ENCODE results near the gene KAT8. TPM values are rescaled to one million over a fixed set of nuclear protein-coding genes. Genes with fewer than 3 reads are reported as not detected.
"Not testable (repeated sequence)": the region's sequence is repeated elsewhere in the genome, so short reads cannot be mapped to it uniquely, and the experiment has no call there.

Gene KAT8
- total RNA-seq, 1 donor from 2014 or later: 76.6 TPM

DNA sequence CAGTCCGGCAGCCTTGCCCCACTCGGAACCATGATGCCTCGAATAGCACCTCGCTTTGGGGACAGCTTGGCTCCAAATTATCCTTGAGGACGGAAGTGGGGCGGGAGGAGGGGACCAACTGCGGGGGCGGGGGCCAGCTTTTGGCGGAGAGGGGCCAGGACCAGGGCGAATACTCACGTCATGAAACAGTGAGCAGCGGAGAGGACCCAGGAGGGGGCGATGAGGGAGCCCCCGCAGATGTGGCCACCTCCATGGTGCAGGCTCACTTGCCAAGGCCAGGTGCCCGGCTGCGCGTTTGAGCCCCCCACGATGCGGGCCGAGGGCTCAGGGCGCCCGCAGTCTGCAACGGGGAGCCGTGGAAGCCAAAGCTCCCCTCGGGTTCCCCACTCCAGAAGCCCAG is 31.4 kb downstream of the KAT8 start:
- H3K27me3 ChIP-seq: no peaks in the 10 kb centered on the region
- no peak overlapping the region for H3K27ac ChIP-seq
- H3K4me1 ChIP-seq: peaks cover 4% of the 10 kb centered on the region
- intact Hi-C loops (cut with DNase I): loop anchor here (10.0 kb wide), 1 partner anchor 64 kb away; the partner anchor contains the start of gene PRSS53
- H3K9me3 ChIP-seq: no peaks in the 10 kb centered on the region
- no peak for TF ChIP-seq POLR2A (IDR thresholded peaks at IDR 0.05)
- TF ChIP-seq POLR2AphosphoS5 (IDR thresholded peaks at IDR 0.05; ENCODE audit: insufficient read depth in 1 of 2, low read depth in 1 of 2): no peak
- TF ChIP-seq, protein P1, sequence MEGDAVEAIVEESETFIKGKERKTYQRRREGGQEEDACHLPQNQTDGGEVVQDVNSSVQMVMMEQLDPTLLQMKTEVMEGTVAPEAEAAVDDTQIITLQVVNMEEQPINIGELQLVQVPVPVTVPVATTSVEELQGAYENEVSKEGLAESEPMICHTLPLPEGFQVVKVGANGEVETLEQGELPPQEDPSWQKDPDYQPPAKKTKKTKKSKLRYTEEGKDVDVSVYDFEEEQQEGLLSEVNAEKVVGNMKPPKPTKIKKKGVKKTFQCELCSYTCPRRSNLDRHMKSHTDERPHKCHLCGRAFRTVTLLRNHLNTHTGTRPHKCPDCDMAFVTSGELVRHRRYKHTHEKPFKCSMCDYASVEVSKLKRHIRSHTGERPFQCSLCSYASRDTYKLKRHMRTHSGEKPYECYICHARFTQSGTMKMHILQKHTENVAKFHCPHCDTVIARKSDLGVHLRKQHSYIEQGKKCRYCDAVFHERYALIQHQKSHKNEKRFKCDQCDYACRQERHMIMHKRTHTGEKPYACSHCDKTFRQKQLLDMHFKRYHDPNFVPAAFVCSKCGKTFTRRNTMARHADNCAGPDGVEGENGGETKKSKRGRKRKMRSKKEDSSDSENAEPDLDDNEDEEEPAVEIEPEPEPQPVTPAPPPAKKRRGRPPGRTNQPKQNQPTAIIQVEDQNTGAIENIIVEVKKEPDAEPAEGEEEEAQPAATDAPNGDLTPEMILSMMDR (IDR thresholded peaks at IDR 0.05): no peak
- no peaks in the 10 kb centered on the region for H3K36me3 ChIP-seq
- DNase-seq (ENCODE audit: extremely low spot score in 2 of 2): no peak
- no peak overlapping the region for H3K4me3 ChIP-seq

GRCh38 chr16:31149332-31149731 is 31.9 kb downstream of the KAT8 start:
- Histone ChIP-seq H3K27me3 (no peaks in the 10 kb centered on the region), H3K4me1 (peaks cover 4% of the 10 kb centered on the region), H3K36me3 (no peaks in the 10 kb centered on the region), H3K9me3 (no peaks in the 10 kb centered on the region), H3K27ac (no peak overlapping the region), H3K4me3 (no peak overlapping the region)
- DNase-seq (ENCODE audit: extremely low spot score in 2 of 2): peak in 1 of 2 donors; percentile 76
- intact Hi-C loops (cut with DNase I): loop anchor here (10.0 kb wide), 1 partner anchor 65 kb away; the partner anchor contains the start of gene PRSS53
- no peak for TF ChIP-seq POLR2AphosphoS5 (IDR thresholded peaks at IDR 0.05; ENCODE audit: insufficient read depth in 1 of 2, low read depth in 1 of 2)
- no peak for TF ChIP-seq POLR2A (IDR thresholded peaks at IDR 0.05)
- TF ChIP-seq, protein P1 (IDR thresholded peaks at IDR 0.05): no peak

DNA sequence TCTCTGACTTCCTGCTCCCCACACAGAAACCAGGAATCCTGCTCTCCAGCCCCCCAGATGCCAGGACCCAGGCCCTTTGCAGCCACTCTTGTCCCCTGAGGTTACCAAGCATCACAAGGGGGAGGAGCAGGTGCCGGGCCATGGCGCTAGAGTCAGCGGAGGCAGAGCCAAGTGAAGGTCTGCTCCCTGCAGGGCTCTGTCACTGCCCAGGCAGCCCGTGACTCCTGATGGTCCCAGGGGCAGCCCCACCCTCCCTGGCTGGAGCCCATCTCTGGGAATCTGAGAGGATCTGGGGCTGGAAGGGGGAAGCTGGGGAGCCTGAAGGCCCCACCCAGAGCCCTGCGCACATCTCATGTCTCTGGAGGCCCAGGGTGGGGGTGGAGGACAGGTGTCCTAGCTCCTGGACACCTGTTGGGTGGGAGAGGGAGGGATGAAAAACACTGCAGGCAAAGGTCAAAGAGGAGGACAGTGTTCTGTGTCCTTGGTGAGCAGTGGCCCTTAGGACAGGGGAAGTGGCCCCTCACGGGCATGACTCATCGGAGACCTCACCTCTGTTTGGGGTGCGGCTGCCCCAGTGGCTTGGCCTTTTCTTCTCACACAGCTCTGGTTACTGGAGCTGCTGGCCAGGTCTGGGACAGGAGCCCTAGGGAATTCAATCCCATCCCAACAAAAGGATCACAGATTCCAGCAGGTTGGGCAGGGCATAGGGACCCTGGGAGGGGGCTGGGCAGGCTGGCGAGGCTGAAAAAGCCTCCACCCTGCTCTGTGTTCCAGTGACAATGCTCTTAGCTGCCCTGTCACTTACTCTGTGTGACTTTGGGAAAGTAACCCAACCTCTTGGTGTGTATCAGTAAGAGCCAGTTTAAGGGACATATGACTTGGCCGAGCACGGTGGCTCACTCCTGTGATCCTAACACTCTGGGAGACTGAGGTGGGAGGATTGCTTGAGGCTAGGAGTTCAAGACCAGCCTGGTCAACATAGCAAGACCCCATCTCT is 32.7 kb downstream of the KAT8 start, which contains the start of gene PRSS36:
Gene PRSS36, minus strand, starts transcription at position 173 of the 997 bp plus-strand sequence. Its CDS starts 31 bp downstream, at position 142.
- peak in 1 of 2 donors; percentile 71 for DNase-seq (ENCODE audit: extremely low spot score in 2 of 2)
- no peaks in the 10 kb centered on the region for H3K27me3 ChIP-seq
- no peak for TF ChIP-seq POLR2A (IDR thresholded peaks at IDR 0.05)
- H3K4me3 ChIP-seq: no peak within 1 kb of the TSS
- no peak within 1 kb of the TSS for H3K27ac ChIP-seq
- H3K9me3 ChIP-seq: no peaks in the 10 kb centered on the region
- no peaks in the 10 kb centered on the region for H3K36me3 ChIP-seq
- intact Hi-C loops (cut with DNase I): loop anchor here (10.0 kb wide), 1 partner anchor 65 kb away; the partner anchor contains the start of gene PRSS53
- H3K4me1 ChIP-seq: peaks cover 4% of the 10 kb centered on the region

DNA sequence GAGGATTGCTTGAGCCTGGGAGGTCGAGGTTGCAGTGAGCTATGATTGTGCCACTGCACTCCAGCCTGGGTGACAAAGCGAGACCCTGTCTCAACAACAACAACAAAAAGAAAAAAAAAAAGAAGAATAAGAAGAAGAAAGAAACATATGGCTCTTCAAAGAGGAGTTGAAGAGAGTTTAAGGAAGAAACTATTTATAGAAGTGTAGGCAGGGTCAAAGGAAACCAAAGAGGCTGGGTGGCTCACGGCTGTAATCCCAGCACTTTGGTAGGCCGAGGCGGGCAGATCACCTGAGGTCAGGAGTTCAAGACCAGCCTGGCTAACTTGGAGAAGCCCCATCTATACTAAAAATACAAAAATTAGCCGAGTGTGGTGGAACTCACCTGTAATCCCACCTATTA is 33.5 kb downstream of the KAT8 start:
- H3K9me3 ChIP-seq; H3K27me3 ChIP-seq; H3K4me1 ChIP-seq; H3K4me3 ChIP-seq; H3K36me3 ChIP-seq; DNase-seq (ENCODE audit: extremely low spot score in 2 of 2); H3K27ac ChIP-seq; intact Hi-C loops (cut with DNase I): not testable (repeated sequence)

GRCh38 chr16:31157136-31157535 is 39.7 kb downstream of the KAT8 start:
- Histone ChIP-seq H3K4me3 (no peak overlapping the region), H3K4me1 (no peaks in the 10 kb centered on the region), H3K27me3 (no peaks in the 10 kb centered on the region), H3K9me3 (no peaks in the 10 kb centered on the region), H3K27ac (no peak overlapping the region), H3K36me3 (no peaks in the 10 kb centered on the region)
- TF ChIP-seq, protein P1 (IDR thresholded peaks at IDR 0.05): no peak
- intact Hi-C loops (cut with DNase I): no loop called here
- no peak for DNase-seq (ENCODE audit: extremely low spot score in 2 of 2)

DNA sequence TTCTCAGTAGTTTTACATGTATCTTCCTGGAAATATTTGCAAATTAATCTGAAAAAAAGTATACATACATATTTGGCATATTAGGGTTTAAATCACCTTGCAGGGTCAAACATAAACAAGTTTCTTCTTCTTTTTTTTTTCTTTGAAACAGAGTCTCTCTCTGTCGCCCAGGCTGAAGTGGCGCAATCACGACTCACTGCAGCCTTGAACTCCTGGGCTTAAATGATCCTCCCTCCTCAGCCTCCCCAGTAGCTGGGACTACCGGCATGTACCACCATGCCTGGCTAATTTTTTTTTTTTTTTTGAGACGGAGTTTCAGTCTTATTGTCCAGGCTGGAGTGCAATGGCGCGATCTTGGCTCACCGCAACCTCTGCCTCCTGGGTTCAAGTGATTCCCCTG is 49.9 kb downstream of the KAT8 start:
- no peak for DNase-seq (ENCODE audit: extremely low spot score in 2 of 2)
- intact Hi-C loops (cut with DNase I): no loop called here
- Histone ChIP-seq H3K27ac (no peak overlapping the region), H3K36me3 (no peaks in the 10 kb centered on the region), H3K4me1 (no peaks in the 10 kb centered on the region), H3K9me3 (no peaks in the 10 kb centered on the region), H3K27me3 (no peaks in the 10 kb centered on the region), H3K4me3 (no peak overlapping the region)
- no peak for TF ChIP-seq POLR2AphosphoS5 (IDR thresholded peaks at IDR 0.05; ENCODE audit: insufficient read depth in 1 of 2, low read depth in 1 of 2)
- no peak for TF ChIP-seq POLR2A (IDR thresholded peaks at IDR 0.05)
- TF ChIP-seq, protein P1 (IDR thresholded peaks at IDR 0.05): no peak

Measured in vagina (tissue), 2 donors.